Measurements from ENCODE around the gene UST.

UST gene

DNA sequence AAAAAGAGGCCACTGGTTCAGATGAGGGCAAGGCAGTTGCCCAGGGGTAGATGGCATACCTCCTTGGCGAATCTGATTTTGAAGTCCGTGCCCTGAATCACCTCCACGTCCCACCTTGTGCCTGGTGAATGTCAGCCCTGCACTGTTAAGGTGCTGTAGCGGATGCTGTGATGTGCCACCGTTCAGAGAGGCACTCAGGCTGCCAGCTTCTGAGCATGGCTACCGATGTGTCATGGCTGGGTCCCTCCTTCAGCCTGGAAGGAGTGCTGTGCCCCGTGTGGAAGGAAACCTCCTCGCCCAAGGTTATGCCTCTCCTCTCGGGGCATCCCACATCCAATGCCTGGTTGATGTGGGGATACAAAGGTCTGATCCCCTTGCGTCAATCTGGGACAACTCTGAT, 43.6 kb downstream of the UST start:
- TF ChIP-seq, protein P1, sequence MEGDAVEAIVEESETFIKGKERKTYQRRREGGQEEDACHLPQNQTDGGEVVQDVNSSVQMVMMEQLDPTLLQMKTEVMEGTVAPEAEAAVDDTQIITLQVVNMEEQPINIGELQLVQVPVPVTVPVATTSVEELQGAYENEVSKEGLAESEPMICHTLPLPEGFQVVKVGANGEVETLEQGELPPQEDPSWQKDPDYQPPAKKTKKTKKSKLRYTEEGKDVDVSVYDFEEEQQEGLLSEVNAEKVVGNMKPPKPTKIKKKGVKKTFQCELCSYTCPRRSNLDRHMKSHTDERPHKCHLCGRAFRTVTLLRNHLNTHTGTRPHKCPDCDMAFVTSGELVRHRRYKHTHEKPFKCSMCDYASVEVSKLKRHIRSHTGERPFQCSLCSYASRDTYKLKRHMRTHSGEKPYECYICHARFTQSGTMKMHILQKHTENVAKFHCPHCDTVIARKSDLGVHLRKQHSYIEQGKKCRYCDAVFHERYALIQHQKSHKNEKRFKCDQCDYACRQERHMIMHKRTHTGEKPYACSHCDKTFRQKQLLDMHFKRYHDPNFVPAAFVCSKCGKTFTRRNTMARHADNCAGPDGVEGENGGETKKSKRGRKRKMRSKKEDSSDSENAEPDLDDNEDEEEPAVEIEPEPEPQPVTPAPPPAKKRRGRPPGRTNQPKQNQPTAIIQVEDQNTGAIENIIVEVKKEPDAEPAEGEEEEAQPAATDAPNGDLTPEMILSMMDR (IDR thresholded peaks at IDR 0.05; ENCODE audit: low read depth, low read length): no peak
- DNase-seq: no peak
- H3K36me3 ChIP-seq: no peaks in the 10 kb centered on the region
- H3K27me3 ChIP-seq: no peaks in the 10 kb centered on the region
- no peaks in the 10 kb centered on the region for H3K9me3 ChIP-seq
- no peak overlapping the region for H3K4me3 ChIP-seq (ENCODE audit: low read depth, low read length)
- H3K4me1 ChIP-seq: no peaks in the 10 kb centered on the region

DNA sequence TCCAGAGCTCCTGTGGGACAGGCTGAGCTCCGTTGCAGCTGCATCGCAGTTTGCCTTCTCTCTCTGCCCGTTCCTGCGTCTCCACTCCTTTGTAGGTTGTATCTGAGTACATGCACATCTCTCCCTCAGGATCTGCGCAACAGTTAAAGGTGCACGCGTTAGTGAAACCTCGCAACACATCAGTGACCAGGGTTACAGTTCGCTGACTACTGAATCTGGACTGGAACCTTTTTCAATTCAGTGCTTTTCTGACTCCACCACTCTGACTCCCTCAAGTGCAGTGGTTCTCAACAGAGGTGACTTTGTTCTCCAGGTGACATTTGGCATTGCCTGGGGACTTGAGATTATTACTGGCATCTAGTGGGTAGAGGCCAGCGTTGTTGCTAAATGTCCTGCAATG, 44.0 kb downstream of the UST start:
- H3K4me3 ChIP-seq (ENCODE audit: low read depth, low read length): no peak overlapping the region
- no peaks in the 10 kb centered on the region for H3K9me3 ChIP-seq
- TF ChIP-seq, protein P1 (IDR thresholded peaks at IDR 0.05; ENCODE audit: low read depth, low read length): no peak
- no peak for DNase-seq
- no peaks in the 10 kb centered on the region for H3K4me1 ChIP-seq
- H3K36me3 ChIP-seq: no peaks in the 10 kb centered on the region
- no peaks in the 10 kb centered on the region for H3K27me3 ChIP-seq

DNA sequence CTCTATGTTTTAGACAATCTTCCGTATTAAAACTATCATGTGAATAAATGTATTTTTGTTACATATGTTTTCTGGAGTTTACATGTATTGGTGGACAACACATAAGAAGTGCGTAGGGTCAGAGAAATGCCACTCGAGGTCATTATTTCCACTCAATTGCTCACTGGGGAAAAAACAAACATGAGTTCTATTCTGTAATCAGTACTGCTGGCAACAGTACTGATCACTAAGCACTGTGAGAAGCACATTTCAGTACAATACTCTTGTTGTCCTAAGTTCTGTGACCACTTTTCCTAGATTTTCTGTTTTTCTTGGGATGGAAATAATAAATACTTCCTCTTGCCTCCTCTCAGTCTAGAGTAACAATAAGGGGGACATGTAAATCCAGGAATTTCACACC, 44.5 kb downstream of the UST start:
- Histone ChIP-seq H3K4me3 (ENCODE audit: low read depth, low read length) (no peak overlapping the region), H3K27me3 (no peaks in the 10 kb centered on the region), H3K9me3 (no peaks in the 10 kb centered on the region), H3K4me1 (no peaks in the 10 kb centered on the region), H3K36me3 (no peaks in the 10 kb centered on the region)
- DNase-seq: no peak
- TF ChIP-seq, protein P1 (IDR thresholded peaks at IDR 0.05; ENCODE audit: low read depth, low read length): no peak

DNA sequence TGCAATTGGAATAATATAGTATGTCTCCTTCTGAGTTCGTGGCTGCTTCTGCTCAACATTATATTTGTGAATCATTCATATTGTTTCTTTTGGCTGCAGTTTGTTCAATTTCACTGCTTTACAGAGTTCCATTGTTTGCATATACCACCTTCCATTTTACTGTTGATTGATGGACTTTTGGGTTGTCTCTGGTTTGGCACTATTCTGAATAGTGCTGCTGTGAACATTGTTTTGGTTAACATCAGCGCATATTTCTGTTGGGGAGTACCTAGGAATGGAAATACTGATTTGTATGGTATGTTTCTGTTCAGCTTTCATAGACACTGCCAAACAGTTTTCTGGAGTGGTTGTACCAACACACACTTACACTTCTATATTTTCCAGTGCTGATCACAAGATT, 46.9 kb downstream of the UST start:
- H3K27me3 ChIP-seq: no peaks in the 10 kb centered on the region
- TF ChIP-seq, protein P1 (IDR thresholded peaks at IDR 0.05; ENCODE audit: low read depth, low read length): no peak
- no peaks in the 10 kb centered on the region for H3K36me3 ChIP-seq
- no peaks in the 10 kb centered on the region for H3K4me1 ChIP-seq
- no peak overlapping the region for H3K4me3 ChIP-seq (ENCODE audit: low read depth, low read length)
- H3K9me3 ChIP-seq: no peaks in the 10 kb centered on the region
- DNase-seq: no peak

DNA sequence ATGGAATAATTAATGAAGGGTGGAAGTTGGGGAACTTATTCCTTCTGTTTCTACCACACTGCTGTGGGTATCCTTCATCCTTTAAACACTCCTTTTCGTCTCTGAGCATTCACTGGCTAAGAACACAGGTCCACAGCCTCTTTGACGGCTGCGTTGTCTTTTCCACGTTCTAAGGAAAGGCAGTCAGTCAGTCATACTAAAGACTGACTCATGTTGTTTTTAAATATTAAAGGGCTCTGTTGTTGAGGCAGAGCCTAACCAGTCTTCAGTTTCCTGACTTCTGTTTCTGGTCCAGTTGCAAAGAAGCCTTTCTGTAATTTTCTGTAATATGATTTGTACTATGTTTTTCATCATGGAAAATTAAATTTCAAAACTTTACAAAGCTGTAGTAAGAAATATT, 48.0 kb downstream of the UST start:
- H3K9me3 ChIP-seq: no peaks in the 10 kb centered on the region
- H3K4me1 ChIP-seq: no peaks in the 10 kb centered on the region
- no peak for DNase-seq
- H3K4me3 ChIP-seq (ENCODE audit: low read depth, low read length): no peak overlapping the region
- TF ChIP-seq, protein P1 (IDR thresholded peaks at IDR 0.05; ENCODE audit: low read depth, low read length): no peak
- no peaks in the 10 kb centered on the region for H3K27me3 ChIP-seq
- no peaks in the 10 kb centered on the region for H3K36me3 ChIP-seq

DNA sequence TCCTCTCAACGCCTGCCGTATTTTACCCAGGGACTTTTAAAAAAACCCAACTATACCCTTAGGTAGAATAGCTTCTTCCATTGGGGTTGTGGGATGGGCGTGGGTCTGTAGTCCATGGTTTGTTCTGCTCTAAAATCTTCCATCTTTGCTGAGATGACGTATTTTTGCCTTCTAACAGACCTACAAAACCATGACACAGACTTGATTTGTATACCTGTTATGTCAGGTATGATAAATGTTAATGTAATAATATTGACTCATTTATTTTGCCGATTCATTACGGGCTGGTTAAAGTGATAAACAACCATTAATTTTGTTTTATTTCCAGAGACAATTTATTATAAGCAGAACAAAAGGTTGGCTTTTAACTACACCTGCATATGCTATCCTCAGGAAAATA, 48.7 kb downstream of the UST start:
- DNase-seq: no peak
- H3K9me3 ChIP-seq: no peaks in the 10 kb centered on the region
- no peak overlapping the region for H3K4me3 ChIP-seq (ENCODE audit: low read depth, low read length)
- TF ChIP-seq, protein P1 (IDR thresholded peaks at IDR 0.05; ENCODE audit: low read depth, low read length): no peak
- no peaks in the 10 kb centered on the region for H3K27me3 ChIP-seq
- H3K4me1 ChIP-seq: no peaks in the 10 kb centered on the region
- H3K36me3 ChIP-seq: no peaks in the 10 kb centered on the region

All from BE2C (cell line).